ENCODE measurements around the gene FXYD5.
"Not testable (repeated sequence)": the region's sequence is repeated elsewhere in the genome, so short reads cannot be mapped to it uniquely, and the experiment has no call there.

FXYD5 gene

GRCh38 chr19:35170359-35171061 is 16.0 kb downstream of the FXYD5 start:
- H3K4me3 ChIP-seq (ENCODE audit: low read depth, low read length), result no peak overlapping the region
- DNase-seq (ENCODE audit: low read depth), result no peak

GRCh38 chr19:35171730-35172129 is 17.2 kb downstream of the FXYD5 start:
- H3K4me3 ChIP-seq (ENCODE audit: low read depth, low read length), result no peak overlapping the region
- DNase-seq (ENCODE audit: low read depth), result no peak

- no peak for DNase-seq (ENCODE audit: low read depth)
- H3K4me3 ChIP-seq (ENCODE audit: low read depth, low read length), result no peak overlapping the region
Measured at GRCh38 chr19:35174226-35174625, 19.7 kb downstream of the FXYD5 start.

GRCh38 chr19:35176181-35176570 is 21.6 kb downstream of the FXYD5 start:
- no peak for DNase-seq (ENCODE audit: low read depth)
- no peak overlapping the region for H3K4me3 ChIP-seq (ENCODE audit: low read depth, low read length)

GRCh38 chr19:35177377-35178274 is 23.1 kb downstream of the FXYD5 start:
- no peak overlapping the region for H3K4me3 ChIP-seq (ENCODE audit: low read depth, low read length)
- DNase-seq (ENCODE audit: low read depth), result no peak

GRCh38 chr19:35178701-35179100 is 24.2 kb downstream of the FXYD5 start:
- H3K4me3 ChIP-seq (ENCODE audit: low read depth, low read length), result no peak overlapping the region
- no peak for DNase-seq (ENCODE audit: low read depth)

GRCh38 chr19:35179830-35180229 is 25.3 kb downstream of the FXYD5 start:
- DNase-seq (ENCODE audit: low read depth), result no peak
- no peak overlapping the region for H3K4me3 ChIP-seq (ENCODE audit: low read depth, low read length)

GRCh38 chr19:35181387-35181786 is 26.9 kb downstream of the FXYD5 start:
- no peak for DNase-seq (ENCODE audit: low read depth)
- H3K4me3 ChIP-seq (ENCODE audit: low read depth, low read length), result no peak overlapping the region

- H3K4me3 ChIP-seq (ENCODE audit: low read depth, low read length), result no peak overlapping the region
- DNase-seq (ENCODE audit: low read depth), result no peak
Measured at GRCh38 chr19:35184267-35184666, 29.7 kb downstream of the FXYD5 start.

- no peak overlapping the region for H3K4me3 ChIP-seq (ENCODE audit: low read depth, low read length)
- no peak for DNase-seq (ENCODE audit: low read depth)
Measured at GRCh38 chr19:35184884-35185283, 30.3 kb downstream of the FXYD5 start.

GRCh38 chr19:35194012-35194984 is 39.8 kb downstream of the FXYD5 start:
- H3K4me3 ChIP-seq (ENCODE audit: low read depth, low read length), result no peak overlapping the region
- DNase-seq (ENCODE audit: low read depth), result no peak

GRCh38 chr19:35195830-35196229 is 41.3 kb downstream of the FXYD5 start:
- no peak overlapping the region for H3K4me3 ChIP-seq (ENCODE audit: low read depth, low read length)
- DNase-seq (ENCODE audit: low read depth), result no peak

- not testable (repeated sequence) for DNase-seq (ENCODE audit: low read depth); H3K4me3 ChIP-seq (ENCODE audit: low read depth, low read length)
Measured at GRCh38 chr19:35196861-35197260, 42.3 kb downstream of the FXYD5 start.

GRCh38 chr19:35199481-35199880 is 44.9 kb downstream of the FXYD5 start:
- DNase-seq (ENCODE audit: low read depth), result no peak
- no peak overlapping the region for H3K4me3 ChIP-seq (ENCODE audit: low read depth, low read length)

- no peak for DNase-seq (ENCODE audit: low read depth)
- H3K4me3 ChIP-seq (ENCODE audit: low read depth, low read length), result no peak overlapping the region
Measured at GRCh38 chr19:35202722-35203688, 48.5 kb downstream of the FXYD5 start.

GRCh38 chr19:35204799-35205732 is 50.5 kb downstream of the FXYD5 start:
- no peak for DNase-seq (ENCODE audit: low read depth)

GRCh38 chr19:35205733-35206323 is 51.3 kb downstream of the FXYD5 start:
- no peak for DNase-seq (ENCODE audit: low read depth)
- H3K4me3 ChIP-seq (ENCODE audit: low read depth, low read length), result no peak overlapping the region

More at GRCh38 chr19:35204799-35205732, 50.5 kb downstream of the FXYD5 start:
- no peak overlapping the region for H3K4me3 ChIP-seq (ENCODE audit: low read depth, low read length)

Measured in skeletal muscle cell (primary cell).